Tongue (tissue), 2 donors: Measurements from ENCODE around the gene COQ2. TPM values are rescaled to one million over a fixed set of nuclear protein-coding genes. Genes with fewer than 3 reads are reported as not detected.
"Not testable (repeated sequence)": the region's sequence is repeated elsewhere in the genome, so short reads cannot be mapped to it uniquely, and the experiment has no call there.

ENCODE experiments used
- DNase-seq: peaks from one replicate; pipeline ENCODE4 v3.0.0-alpha.2; 2015
- total RNA-seq: library from RNA; depleted of rRNA; stranded (reverse); fragments of >200 nt; gene quantifications from one replicate; pipeline ENCODE4 v1.2.3, GENCODE V29; 2014

The COQ2 gene
- total RNA-seq: 16.7 TPM

- DNase-seq: peak; percentile 98
Measured at GRCh38 chr4:83284193-83285054, at the start of gene COQ2. TSS of gene COQ2 (minus strand) at chr4:83284798. CDS start at chr4:83284764, 34 bp downstream.

DNA sequence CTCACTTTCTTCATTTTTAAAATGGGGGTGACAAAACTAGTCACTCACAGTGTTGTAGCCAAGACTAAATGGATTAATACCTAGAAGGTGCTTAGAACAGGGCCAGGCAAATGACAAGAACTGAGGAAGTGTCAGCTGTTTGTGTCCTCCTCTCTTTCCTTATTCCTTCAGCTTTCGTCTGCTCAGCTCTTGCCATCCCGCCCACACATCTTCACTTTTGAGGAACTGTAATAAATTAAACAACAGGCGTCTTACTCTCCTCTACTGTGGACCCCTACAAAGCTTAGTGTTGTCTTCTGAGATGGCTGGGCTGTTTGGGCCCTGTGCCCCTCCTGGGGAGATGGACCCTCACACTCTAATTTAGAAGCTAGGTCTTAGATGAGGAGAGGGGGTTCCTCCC is 47.4 kb upstream of the COQ2 start:
- no peak for DNase-seq

- no peak for DNase-seq
Measured at GRCh38 chr4:83329521-83330110, 45.0 kb upstream of the COQ2 start.

GRCh38 chr4:83328521-83329187 is 44.1 kb upstream of the COQ2 start:
- DNase-seq: no peak

DNA sequence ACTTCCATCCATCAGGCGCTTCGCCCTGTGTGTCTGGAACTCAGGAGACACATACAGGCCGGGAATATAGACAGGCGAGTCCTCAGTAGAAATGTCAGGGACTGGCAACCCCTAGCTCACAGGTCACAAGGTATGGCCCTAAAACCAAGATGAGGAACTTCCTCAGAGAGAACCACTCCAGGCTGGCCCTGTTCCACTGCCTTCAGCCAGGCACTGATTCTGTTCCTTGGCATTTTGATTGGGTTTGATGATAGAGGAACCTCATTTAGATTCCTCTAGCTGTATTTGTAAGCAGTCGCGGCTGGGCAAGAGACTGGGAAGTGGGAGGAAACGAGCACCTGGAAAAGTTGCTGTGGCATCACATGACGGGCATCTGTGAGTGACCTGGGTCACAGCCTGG is 41.9 kb upstream of the COQ2 start:
- DNase-seq: no peak

GRCh38 chr4:83325306-83325705 is 40.7 kb upstream of the COQ2 start:
- not testable (repeated sequence) for DNase-seq

DNA sequence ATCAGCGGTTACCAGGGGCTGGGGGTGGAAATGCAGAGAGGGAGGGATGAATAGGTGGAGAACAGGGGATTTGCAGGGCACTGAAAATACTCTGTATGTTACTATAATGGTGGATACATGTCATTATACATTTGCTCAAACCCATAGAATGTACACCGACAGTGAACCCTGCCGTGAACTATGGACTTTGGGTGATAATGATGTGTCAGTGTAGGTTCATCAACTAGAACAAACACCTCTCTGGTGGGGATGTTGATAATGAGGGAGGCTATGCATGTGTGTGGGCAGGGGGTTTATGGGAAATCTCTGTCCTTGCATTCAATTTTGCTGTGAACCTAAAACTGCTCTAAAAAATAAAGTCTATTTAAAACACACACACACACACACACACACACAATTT is 38.5 kb upstream of the COQ2 start:
- no peak for DNase-seq

DNA sequence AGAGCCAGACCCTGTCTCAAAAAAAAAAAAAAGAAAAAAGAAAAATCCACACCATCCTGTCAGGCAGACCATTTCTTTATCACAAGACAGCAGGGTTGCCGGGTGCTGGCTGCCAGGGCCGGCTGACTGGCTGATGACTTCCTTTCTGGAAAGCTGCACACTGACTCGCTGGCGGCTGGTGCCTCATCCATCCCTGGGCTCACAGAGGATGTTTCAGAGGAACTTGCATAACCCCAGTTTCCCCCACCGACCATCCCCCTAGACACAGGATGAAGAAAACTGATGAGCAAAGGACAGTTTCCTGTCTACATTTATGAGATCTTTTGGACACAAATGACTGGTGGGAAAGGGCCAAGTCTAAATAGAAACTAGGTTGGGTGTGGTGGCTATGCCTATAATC is 36.0 kb upstream of the COQ2 start:
- peak; percentile 3 for DNase-seq

GRCh38 chr4:83318666-83319065 is 34.1 kb upstream of the COQ2 start:
- DNase-seq: no peak

- no peak for DNase-seq
Measured at GRCh38 chr4:83317671-83318070, 33.1 kb upstream of the COQ2 start.

GRCh38 chr4:83316459-83317165 is 32.0 kb upstream of the COQ2 start:
- no peak for DNase-seq

DNA sequence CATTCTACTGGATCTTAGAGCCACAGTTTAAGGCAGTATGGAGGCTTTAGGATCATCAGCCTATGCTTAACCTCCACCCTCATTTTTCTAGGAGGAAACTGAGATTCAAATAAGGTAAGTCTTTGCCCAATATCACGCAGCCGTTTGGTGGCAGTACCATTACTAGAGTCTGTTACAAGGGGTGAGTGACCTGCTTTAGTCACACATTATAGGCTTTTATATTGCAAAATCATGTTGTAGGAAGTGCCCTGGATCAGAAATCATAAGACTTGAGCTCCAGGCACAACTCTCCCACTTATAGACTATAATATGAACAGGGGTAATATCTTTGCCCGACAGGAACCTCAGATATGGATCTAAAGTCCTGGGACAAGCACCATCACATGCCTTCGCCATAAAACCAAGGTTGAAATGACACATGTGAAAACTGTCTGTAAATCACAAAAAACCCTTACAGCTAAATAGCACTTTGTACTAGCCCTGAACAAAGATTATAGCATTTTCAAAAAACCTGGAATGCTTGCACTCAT is 30.8 kb upstream of the COQ2 start:
- no peak for DNase-seq

DNA sequence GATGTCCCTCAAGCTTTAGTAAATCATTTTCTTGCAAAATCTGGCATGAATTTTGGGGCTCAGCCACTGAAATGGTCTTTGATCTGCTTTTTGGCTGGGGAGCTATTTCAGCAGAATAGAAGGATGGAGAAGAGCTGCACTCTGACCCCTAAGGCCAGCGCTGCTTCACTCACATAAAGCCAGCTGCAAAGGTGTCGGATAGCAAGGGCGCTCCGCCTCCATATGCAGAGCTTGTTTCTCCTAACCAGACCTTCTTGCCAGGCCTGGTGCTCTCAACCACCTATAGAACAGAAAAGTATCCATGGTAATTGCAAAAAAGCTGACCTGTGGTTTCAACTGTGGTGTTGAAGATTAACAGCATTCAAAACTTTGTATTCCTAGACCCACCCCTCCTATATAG is 24.1 kb upstream of the COQ2 start:
- DNase-seq: no peak

DNA sequence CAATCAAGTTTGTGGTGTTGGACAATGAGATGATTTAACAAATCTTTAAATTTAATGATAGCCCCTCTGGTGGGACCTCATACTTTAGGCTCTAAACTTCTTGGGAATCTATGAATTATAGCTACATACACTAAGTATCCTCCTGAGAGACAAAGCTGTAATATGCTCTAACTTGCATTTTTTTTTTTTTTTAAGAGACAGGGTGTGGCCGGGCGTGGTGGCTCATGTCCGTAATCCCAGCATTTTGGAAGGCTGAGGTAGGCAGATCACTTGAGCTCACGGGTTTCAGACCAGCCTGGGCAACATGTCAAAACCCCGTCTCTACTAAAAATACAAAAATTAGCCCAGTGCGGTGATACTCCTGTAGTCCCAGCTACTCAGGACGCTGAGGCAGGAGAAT is 23.3 kb upstream of the COQ2 start:
- DNase-seq: no peak

DNA sequence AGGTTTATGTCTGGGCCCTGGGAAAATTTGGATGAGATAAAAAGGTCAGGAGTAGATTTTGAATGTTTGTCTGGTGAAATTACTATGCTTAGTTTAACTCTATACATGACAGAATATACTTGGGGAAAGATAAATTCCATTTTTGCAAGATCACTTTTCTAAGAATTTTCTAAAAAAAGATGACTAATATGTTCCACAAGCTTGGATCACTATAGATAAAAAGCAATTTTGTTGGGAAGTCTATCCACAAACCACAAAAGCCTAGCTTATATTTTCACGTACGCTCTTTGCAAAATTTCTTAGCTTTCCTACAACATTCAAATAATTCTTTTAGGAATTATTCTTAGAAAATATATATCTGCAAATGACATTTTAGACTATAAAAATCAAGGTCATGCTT is 20.6 kb upstream of the COQ2 start:
- no peak for DNase-seq

GRCh38 chr4:83297548-83298260 is 13.1 kb upstream of the COQ2 start:
- no peak for DNase-seq

DNA sequence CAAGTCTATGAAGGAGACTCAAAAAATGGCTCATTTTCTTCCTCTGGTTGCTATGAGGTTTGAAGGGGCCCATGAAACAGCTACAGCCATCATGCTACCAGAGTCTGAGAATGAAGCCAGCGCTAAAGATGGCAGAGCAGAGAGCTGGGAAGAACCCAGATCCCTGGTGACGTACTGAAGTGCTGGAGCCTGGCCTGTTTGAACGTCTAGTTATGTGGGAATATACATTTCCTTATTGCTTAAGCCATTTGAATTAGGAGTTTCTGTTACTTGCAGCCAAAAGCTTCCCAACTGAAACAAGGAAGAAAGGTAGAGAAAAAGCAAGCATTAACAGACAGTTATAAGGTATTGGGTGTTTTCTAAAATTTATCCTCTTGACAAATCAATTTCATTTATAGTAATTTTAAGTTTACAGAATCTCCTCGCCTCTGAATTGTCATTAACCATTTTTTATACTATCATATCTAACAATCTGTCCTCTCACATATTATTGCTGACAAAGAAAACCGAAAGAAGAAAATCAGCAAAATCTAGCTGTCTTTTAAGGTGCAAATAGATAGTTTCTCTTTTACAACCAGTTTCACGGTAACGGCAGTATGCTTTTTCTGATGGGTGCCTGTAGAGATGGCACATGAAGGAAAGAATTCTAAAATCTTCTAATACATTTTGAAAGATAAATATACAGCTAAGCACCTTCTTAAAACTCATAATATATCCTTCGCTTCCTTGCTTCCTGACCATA is 8.9 kb upstream of the COQ2 start:
- DNase-seq: no peak

DNA sequence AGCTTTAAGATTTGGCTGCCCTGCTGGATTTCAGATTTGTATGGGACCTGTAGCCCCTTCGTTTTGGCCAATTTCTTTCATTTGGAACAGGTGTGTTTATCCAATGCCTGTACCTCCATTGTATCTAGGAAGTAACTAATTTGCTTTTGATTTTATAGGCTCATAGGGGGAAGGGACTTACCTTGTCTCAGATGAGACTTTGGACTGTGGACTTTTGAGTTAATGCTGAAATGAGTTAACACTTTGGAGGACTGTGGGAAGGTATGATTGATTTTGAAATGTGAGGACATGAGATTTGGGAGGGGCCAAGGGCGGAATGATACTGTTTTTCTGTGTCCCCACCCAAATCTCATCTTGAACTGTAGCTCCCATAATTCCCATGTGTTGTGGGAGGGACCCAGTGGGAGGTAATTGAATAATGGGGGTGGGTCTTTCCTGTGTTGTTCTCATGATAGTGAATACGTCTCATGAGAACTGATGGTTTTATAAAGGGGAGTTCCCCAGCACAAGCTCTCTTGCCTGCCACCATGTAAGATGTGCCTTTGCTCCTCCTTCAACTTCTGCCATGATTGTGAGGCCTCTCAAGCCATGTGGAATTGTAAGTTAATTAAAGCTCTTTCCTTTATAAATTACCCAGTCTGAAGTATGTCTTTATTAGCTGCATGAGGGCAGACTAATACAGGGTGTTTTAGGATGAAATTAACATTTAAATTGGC is 5.6 kb upstream of the COQ2 start:
- not testable (repeated sequence) for DNase-seq

GRCh38 chr4:83288381-83288780 is 3.8 kb upstream of the COQ2 start:
- DNase-seq: not testable (repeated sequence)

DNA sequence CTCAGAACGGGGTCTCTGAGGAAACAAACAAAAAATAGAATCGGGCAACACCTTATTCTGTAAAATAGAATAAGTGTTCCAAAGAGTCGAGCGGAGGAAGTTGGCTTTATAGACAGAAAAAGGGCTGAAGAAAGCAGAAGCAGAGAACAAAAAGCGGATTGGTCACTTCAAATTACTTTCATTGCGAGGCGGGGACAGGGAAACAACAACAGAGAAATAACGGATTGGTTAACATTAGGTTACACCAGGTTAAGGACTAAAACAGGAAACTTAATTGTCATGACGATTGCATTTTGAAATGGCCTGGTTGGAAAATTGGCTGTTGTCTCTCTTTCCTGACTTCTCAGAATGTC is 433 bp upstream of the COQ2 start:
- DNase-seq: peak; percentile 63
